Measurements from ENCODE around the gene HSPBP1.

Gene HSPBP1

GRCh38 chr19:55216461-55217198, 63.3 kb downstream of the HSPBP1 start:
- peak; percentile 100 for DNase-seq (ENCODE audit: low read depth)
- TF ChIP-seq CTCF (IDR thresholded peaks at IDR 0.05; ENCODE audit: insufficient read depth, low read depth, low read length, missing control alignments), result peak; percentile 23
- H3K4me3 ChIP-seq (ENCODE audit: low read length), result peak overlapping the region; percentile 29

GRCh38 chr19:55213547-55213946, 66.4 kb downstream of the HSPBP1 start:
- DNase-seq (ENCODE audit: low read depth), result no peak
- no peak for TF ChIP-seq CTCF (IDR thresholded peaks at IDR 0.05; ENCODE audit: insufficient read depth, low read depth, low read length, missing control alignments)
- no peak overlapping the region for H3K4me3 ChIP-seq (ENCODE audit: low read length)

- peak; percentile 24 for TF ChIP-seq CTCF (IDR thresholded peaks at IDR 0.05; ENCODE audit: insufficient read depth, low read depth, low read length, missing control alignments)
- H3K4me3 ChIP-seq (ENCODE audit: low read length), result no peak overlapping the region
- peak; percentile 29 for DNase-seq (ENCODE audit: low read depth)
These were observed 67.5 kb downstream of the HSPBP1 start for GRCh38 chr19:55212447-55212846.
